Fibroblast of villous mesenchyme (primary cell): Measurements from ENCODE around the gene ADORA1. TPM values are rescaled to one million over a fixed set of nuclear protein-coding genes. Genes with fewer than 3 reads are reported as not detected.

Source experiments
- DNase-seq: peaks from one replicate; pipeline ENCODE4 v3.0.0-alpha.2; 2010; ENCODE audit warnings: low read depth
- H3K4me3 ChIP-seq: 2 replicates; pipeline ENCODE4 v1.5.1; 2011; ENCODE audit warnings: low read depth, mild to moderate bottlenecking, low read length
- total RNA-seq: library from RNA; depleted of rRNA; stranded (reverse); fragments of >200 nt; gene quantifications from 2 replicates; pipeline ENCODE4 v1.2.3, GENCODE V29; 2012
- TF ChIP-seq, protein P1 (sequence below): IDR thresholded peaks from 2 replicates; pipeline ENCODE4 v1.5.1; 2012; ENCODE audit warnings: low read depth, mild to moderate bottlenecking, low read length; ENCODE audit not compliant: insufficient read depth

ADORA1 gene
- total RNA-seq, 1 donor, result 14.2 TPM

- peak; percentile 78 for DNase-seq
These were observed 89.0 kb downstream of the ADORA1 start for GRCh38 chr1:203216274-203217138.

More at GRCh38 chr1:203216274-203217138, 89.0 kb downstream of the ADORA1 start:
- TF ChIP-seq, protein P1, sequence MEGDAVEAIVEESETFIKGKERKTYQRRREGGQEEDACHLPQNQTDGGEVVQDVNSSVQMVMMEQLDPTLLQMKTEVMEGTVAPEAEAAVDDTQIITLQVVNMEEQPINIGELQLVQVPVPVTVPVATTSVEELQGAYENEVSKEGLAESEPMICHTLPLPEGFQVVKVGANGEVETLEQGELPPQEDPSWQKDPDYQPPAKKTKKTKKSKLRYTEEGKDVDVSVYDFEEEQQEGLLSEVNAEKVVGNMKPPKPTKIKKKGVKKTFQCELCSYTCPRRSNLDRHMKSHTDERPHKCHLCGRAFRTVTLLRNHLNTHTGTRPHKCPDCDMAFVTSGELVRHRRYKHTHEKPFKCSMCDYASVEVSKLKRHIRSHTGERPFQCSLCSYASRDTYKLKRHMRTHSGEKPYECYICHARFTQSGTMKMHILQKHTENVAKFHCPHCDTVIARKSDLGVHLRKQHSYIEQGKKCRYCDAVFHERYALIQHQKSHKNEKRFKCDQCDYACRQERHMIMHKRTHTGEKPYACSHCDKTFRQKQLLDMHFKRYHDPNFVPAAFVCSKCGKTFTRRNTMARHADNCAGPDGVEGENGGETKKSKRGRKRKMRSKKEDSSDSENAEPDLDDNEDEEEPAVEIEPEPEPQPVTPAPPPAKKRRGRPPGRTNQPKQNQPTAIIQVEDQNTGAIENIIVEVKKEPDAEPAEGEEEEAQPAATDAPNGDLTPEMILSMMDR, result peak; percentile 66
- H3K4me3 ChIP-seq, result no peak overlapping the region

Other genes starting within 250 kb of the ADORA1 start
- 5.5 and 6.9 TPM in 2 replicates for gene RABIF, start 238.6 kb upstream of the ADORA1 start, total RNA-seq
- gene KLHL12, start 200.5 kb upstream of the ADORA1 start, total RNA-seq, result 23.8 and 35.4 TPM in 2 replicates
- gene ADIPOR1, start 169.4 kb upstream of the ADORA1 start, total RNA-seq, result 66.7 and 118 TPM in 2 replicates
- gene CYB5R1, start 160.5 kb upstream of the ADORA1 start, total RNA-seq, result 35.8 and 47.5 TPM in 2 replicates
- gene TMEM183A, start 120.4 kb upstream of the ADORA1 start, total RNA-seq, result 102 and 139 TPM in 2 replicates
- 1.6 and 4.3 TPM in 2 replicates for gene PPFIA4, start 101.2 kb upstream of the ADORA1 start, total RNA-seq
- gene MYOG, start 41.7 kb upstream of the ADORA1 start, total RNA-seq, result not detected in 2 replicates
- 0.32 and 0.43 TPM in 2 replicates for gene MYBPH, start 48.1 kb downstream of the ADORA1 start, total RNA-seq
- gene CHI3L1, start 59.0 kb downstream of the ADORA1 start, total RNA-seq, result 15.8 and 136 TPM in 2 replicates
- under 0.01 TPM in 1 of 2 replicates, not detected in the other for gene CHIT1, start 101.9 kb downstream of the ADORA1 start, total RNA-seq
- gene BTG2, start 177.8 kb downstream of the ADORA1 start, total RNA-seq, result 6.4 and 13.8 TPM in 2 replicates
- gene FMOD, start 223.4 kb downstream of the ADORA1 start, total RNA-seq, result 0.64 and 0.86 TPM in 2 replicates